HUES6 (cell line): Measurements from ENCODE around the gene PATE2.

ENCODE experiments used
- H3K27ac ChIP-seq: 2 replicates; pipeline ENCODE4 v1.7.0; 2013; ENCODE audit warnings: low read depth, mild to moderate bottlenecking, low read length, inconsistent platforms
- H3K27me3 ChIP-seq: 2 replicates; pipeline ENCODE4 v1.6.1; 2013; ENCODE audit warnings: low read length; ENCODE audit not compliant: control insufficient read depth, insufficient read depth
- H3K36me3 ChIP-seq: 2 replicates; pipeline ENCODE4 v1.6.1; 2013; ENCODE audit warnings: low read length; ENCODE audit not compliant: control insufficient read depth, insufficient read depth
- H3K4me1 ChIP-seq: 2 replicates; pipeline ENCODE4 v1.6.1; 2013; ENCODE audit warnings: low read length; ENCODE audit not compliant: control insufficient read depth, insufficient read depth
- H3K4me3 ChIP-seq: 2 replicates; pipeline ENCODE4 v1.5.1; 2013; ENCODE audit warnings: low read depth, low read length
- H3K9ac ChIP-seq: one replicate; pipeline ENCODE4 v1.6.1; 2013; ENCODE audit warnings: mild to moderate bottlenecking, low read length
- H3K9me3 ChIP-seq: 2 replicates; pipeline ENCODE4 v1.6.1; 2013; ENCODE audit warnings: low read depth, low read length; ENCODE audit not compliant: control insufficient read depth, insufficient read depth

Gene PATE2

DNA sequence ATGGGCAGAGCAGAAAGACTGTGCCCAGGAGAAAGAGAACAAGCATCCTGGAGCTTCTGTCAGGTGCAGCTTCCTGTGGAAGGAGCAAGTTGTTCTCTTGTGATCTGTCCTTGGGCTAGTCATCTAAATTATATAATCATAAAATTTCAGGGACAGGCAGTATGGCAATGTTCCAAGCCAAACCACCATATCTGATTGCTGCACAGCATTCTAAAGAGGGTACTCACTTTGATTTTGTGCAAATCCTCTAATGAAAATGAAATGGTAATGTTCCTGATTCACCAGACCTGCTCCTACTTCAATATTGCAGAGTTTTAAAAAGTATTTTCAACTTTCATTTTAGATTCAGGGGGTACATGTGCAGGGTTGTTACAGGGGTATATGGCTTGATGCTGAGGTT lies at the start of gene PATE2:
Gene PATE2 (minus strand): TSS at position 101 of the 400 bp plus-strand sequence. CDS start 55 bp downstream, at position 46.
- no peaks in the 10 kb centered on the region for H3K9me3 ChIP-seq
- H3K27me3 ChIP-seq: peaks cover 6% of the 10 kb centered on the region
- no peaks in the 10 kb centered on the region for H3K36me3 ChIP-seq
- no peak within 1 kb of the TSS for H3K4me3 ChIP-seq
- H3K4me1 ChIP-seq: no peaks in the 10 kb centered on the region
- H3K27ac ChIP-seq: no peak within 1 kb of the TSS
- H3K9ac ChIP-seq: no peak within 1 kb of the TSS

- Histone ChIP-seq H3K4me1 (no peaks in the 10 kb centered on the region), H3K27ac (no peak overlapping the region), H3K9me3 (peaks cover 6% of the 10 kb centered on the region), H3K27me3 (no peaks in the 10 kb centered on the region), H3K9ac (no peak overlapping the region), H3K36me3 (no peaks in the 10 kb centered on the region), H3K4me3 (no peak overlapping the region)
These were observed 29.3 kb upstream of the PATE2 start for GRCh38 chr11:125807909-125808308.

- Histone ChIP-seq H3K4me3 (no peak overlapping the region), H3K27ac (no peak overlapping the region), H3K9ac (no peak overlapping the region), H3K36me3 (no peaks in the 10 kb centered on the region), H3K27me3 (no peaks in the 10 kb centered on the region), H3K4me1 (peaks cover 8% of the 10 kb centered on the region; the same call in 1 of the 2 replicates), H3K9me3 (peaks cover 18% of the 10 kb centered on the region)
These were observed 23.8 kb upstream of the PATE2 start for GRCh38 chr11:125802387-125802786.

- Histone ChIP-seq H3K9ac (no peak overlapping the region), H3K9me3 (peaks cover 19% of the 10 kb centered on the region), H3K27me3 (no peaks in the 10 kb centered on the region), H3K4me1 (peaks cover 8% of the 10 kb centered on the region; the same call in 1 of the 2 replicates), H3K4me3 (no peak overlapping the region), H3K36me3 (no peaks in the 10 kb centered on the region), H3K27ac (no peak overlapping the region)
These were observed 21.2 kb upstream of the PATE2 start for GRCh38 chr11:125799808-125800207.

DNA sequence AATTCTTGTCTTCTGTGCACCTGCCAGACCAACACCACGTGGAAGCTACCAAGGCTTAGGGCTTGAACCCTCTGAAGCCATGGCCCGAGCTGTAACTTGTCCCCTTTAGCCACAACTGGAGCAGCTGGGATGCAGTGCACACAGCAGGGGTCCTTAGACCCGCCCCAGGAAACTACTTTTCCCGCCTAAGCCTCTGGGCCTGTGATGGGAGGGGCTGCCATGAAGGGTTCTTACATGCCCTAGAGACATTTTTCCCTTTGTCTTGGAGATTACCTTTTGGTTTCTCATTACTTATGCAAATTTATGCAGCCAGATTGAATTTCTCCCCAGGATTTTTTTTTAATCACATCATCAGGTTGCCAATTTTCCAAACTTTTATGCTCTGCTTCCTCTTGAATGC lies 19.0 kb upstream of the PATE2 start:
- Histone ChIP-seq H3K27me3 (no peaks in the 10 kb centered on the region), H3K36me3 (no peaks in the 10 kb centered on the region), H3K4me3 (no peak overlapping the region), H3K9ac (no peak overlapping the region), H3K4me1 (peaks cover 8% of the 10 kb centered on the region; the same call in 1 of the 2 replicates), H3K9me3 (peaks cover 21% of the 10 kb centered on the region; the same call in 1 of the 2 replicates), H3K27ac (no peak overlapping the region; the same call in 1 of the 2 replicates)

GRCh38 chr11:125790825-125791224 lies 12.2 kb upstream of the PATE2 start:
- Histone ChIP-seq H3K9me3 (peaks cover 11% of the 10 kb centered on the region; the same call in 1 of the 2 replicates), H3K4me3 (no peak overlapping the region), H3K27me3 (no peaks in the 10 kb centered on the region), H3K27ac (no peak overlapping the region), H3K4me1 (no peaks in the 10 kb centered on the region), H3K9ac (no peak overlapping the region), H3K36me3 (no peaks in the 10 kb centered on the region)

DNA sequence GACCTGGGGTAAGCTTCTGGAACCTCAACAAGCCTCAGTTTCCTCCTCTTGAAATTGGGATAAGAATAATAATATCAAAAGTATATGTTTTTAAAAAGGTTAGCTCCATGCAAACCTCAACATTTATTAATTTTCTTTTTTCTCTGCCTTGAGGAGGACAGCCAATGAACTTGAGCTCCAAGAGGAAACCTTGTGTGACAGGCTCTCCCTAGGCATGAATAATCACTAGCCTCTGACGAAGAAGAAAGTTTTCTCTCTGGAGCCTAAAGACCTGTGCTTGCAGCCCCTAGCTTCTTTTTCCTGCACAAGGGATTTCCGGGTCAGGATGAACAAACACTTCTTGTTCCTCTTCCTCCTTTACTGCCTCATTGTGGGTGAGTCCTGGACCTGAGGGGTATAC lies 9.2 kb upstream of the PATE2 start, which contains the start of gene PATE3:
Gene PATE3 (plus strand): TSS at position 301 of the 400 bp plus-strand sequence. CDS start 25 bp downstream, at position 326.
- no peaks in the 10 kb centered on the region for H3K36me3 ChIP-seq
- no peaks in the 10 kb centered on the region for H3K27me3 ChIP-seq
- H3K4me1 ChIP-seq: no peaks in the 10 kb centered on the region
- no peak within 1 kb of the TSS for H3K27ac ChIP-seq
- H3K4me3 ChIP-seq: no peak within 1 kb of the TSS
- no peaks in the 10 kb centered on the region; the same call in 1 of the 2 replicates for H3K9me3 ChIP-seq
- H3K9ac ChIP-seq: no peak within 1 kb of the TSS

GRCh38 chr11:125784678-125785077 lies 6.0 kb upstream of the PATE2 start:
- Histone ChIP-seq H3K4me1 (no peaks in the 10 kb centered on the region), H3K9me3 (no peaks in the 10 kb centered on the region), H3K27ac (no peak overlapping the region), H3K27me3 (no peaks in the 10 kb centered on the region), H3K36me3 (no peaks in the 10 kb centered on the region), H3K9ac (no peak overlapping the region), H3K4me3 (no peak overlapping the region)

DNA sequence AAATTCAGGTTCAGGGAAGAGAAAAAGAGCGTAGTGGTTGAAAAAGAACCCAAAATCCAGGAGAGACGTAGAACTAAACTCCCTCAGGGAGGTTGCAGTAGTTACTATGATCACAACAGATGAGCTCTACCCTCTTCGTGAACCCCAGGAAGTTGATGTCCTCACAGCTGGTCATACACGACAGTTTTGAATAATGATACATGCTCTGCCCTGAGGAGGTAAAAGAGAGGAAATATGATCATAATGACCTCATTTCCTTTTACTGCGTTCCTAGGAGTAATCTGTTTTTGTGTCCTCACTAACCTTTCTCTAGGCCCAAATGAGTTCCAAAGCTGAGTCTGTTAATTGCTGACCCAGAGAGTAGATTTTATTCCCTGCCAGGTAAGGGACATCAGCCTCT lies 1.3 kb downstream of the PATE2 start:
- no peak overlapping the region for H3K4me3 ChIP-seq
- no peak overlapping the region for H3K9ac ChIP-seq
- H3K4me1 ChIP-seq: no peaks in the 10 kb centered on the region
- H3K36me3 ChIP-seq: no peaks in the 10 kb centered on the region
- no peaks in the 10 kb centered on the region for H3K9me3 ChIP-seq
- peaks cover 6% of the 10 kb centered on the region for H3K27me3 ChIP-seq
- H3K27ac ChIP-seq: no peak overlapping the region

DNA sequence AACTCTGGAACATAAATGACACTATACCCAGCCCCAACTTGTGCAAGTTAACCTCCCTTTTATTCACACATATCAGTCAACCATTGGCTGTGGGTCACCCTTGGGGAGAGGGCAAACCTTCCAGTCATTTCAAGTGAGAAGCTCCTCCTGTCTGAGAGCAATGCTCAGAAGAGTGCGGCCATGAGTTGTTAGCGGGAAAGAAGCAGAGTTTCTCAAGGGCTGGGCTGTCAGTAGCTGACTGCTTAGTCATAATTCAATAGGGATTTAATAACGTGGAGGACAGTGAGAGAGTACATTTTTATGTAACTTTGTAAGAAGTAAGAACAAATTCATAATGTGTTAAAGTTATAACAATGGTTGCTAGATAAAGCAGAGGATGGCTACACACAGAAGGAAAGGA lies 5.1 kb downstream of the PATE2 start:
- H3K4me1 ChIP-seq: no peaks in the 10 kb centered on the region
- 0 out of 2 replicates have a peak, but pooled peaks cover 7% of the 10 kb centered on the region for H3K27me3 ChIP-seq
- no peaks in the 10 kb centered on the region for H3K9me3 ChIP-seq
- no peak overlapping the region for H3K27ac ChIP-seq
- H3K36me3 ChIP-seq: no peaks in the 10 kb centered on the region
- no peak overlapping the region for H3K9ac ChIP-seq
- no peak overlapping the region for H3K4me3 ChIP-seq

DNA sequence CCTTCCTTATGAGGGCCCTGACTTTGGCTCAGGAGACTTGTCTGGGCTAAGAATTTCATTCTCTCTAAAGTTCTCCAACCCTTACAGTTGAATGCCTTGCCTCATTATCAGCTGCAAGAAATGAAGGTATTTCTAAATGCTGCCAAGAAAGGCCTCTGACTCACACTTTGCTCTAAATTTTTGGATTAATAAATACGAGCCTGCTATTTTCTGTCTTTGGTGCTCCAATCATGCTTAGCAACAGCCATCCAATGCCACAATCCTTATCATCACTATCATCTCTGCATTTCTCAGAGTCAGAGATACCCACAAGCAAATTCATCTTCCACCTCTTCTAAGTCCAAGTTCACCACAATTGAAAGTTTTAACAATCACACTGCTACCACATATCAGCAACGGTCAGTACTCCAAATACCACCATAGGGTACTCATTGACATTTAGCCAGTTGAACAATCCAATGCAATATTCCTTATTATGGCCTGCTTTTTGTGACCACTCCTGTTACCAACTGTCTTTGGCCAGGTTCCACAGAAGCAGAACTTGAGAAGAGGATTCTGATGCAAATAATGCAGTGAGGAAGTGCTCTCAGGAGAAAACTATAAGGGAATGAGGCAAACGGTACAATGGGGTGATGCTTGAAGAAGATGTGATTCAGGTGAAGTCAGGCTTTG lies 5.7 kb downstream of the PATE2 start:
- no peaks in the 10 kb centered on the region for H3K36me3 ChIP-seq
- H3K4me3 ChIP-seq: no peak overlapping the region
- H3K9ac ChIP-seq: no peak overlapping the region
- no peaks in the 10 kb centered on the region for H3K9me3 ChIP-seq
- H3K27ac ChIP-seq: no peak overlapping the region
- H3K27me3 ChIP-seq: 0 out of 2 replicates have a peak, but pooled peaks cover 7% of the 10 kb centered on the region
- no peaks in the 10 kb centered on the region for H3K4me1 ChIP-seq
